PC-3 (cell line): ENCODE results near the gene H2AZ2. TPM values are rescaled to one million over a fixed set of nuclear protein-coding genes. Genes with fewer than 3 reads are reported as not detected.

ENCODE experiments used
- ATAC-seq: fragments of 200-7000 bp; cut with Tn5 transposase; 2 replicates; pipeline ENCODE4 v1.9.1; 2020; ENCODE audit warnings: mild to moderate bottlenecking, moderate library complexity
- BruUV-seq: library from RNA; stranded (reverse); fragments of 400-500 nt; replicated peaks from 2 replicates; lab custom pipeline; 2021; lab: Mats Ljungman, UMichigan
- CTCF ChIA-PET: fragments of 300-600 bp; sonication (Branson Sonifier 250); formaldehyde crosslinking; loops from one replicate; lab custom pipeline; 2022; ENCODE audit warnings: antibody characterized with exemption; lab: Charles Lee
- POLR2A ChIA-PET: fragments of 300-600 bp; sonication (Branson Sonifier 250); formaldehyde crosslinking; loops from one replicate; lab custom pipeline; 2022; ENCODE audit warnings: antibody characterized with exemption; ENCODE audit not compliant: unreplicated experiment; lab: Charles Lee
- DNase-seq: peaks from one replicate; pipeline ENCODE4 v3.0.0-alpha.2; 2015
- H2AFZ ChIP-seq: fragments of 300-600 bp; sonication (generic); 2 replicates; pipeline ENCODE4 v1.6.0; 2016; ENCODE audit warnings: antibody characterized with exemption, low read length
- H3F3A ChIP-seq: fragments of 300-600 bp; sonication (generic); one replicate; pipeline ENCODE4 v1.6.0; 2017; ENCODE audit warnings: antibody characterized with exemption, low read length, control low read depth, mild to moderate bottlenecking; ENCODE audit not compliant: unreplicated experiment
- H3K27ac ChIP-seq: fragments of 300-600 bp; sonication (generic); 2 replicates; pipeline ENCODE4 v1.5.1; 2016; ENCODE audit warnings: mild to moderate bottlenecking, low read length
- H3K27me3 ChIP-seq: fragments of 300-600 bp; sonication (generic); 2 replicates; pipeline ENCODE4 v1.6.1; 2016; ENCODE audit warnings: low read length, mixed read lengths
- H3K36me3 ChIP-seq: fragments of 300-600 bp; sonication (generic); 2 replicates; pipeline ENCODE4 v1.6.1; 2016; ENCODE audit warnings: low read depth, mixed run types, low read length, mixed read lengths
- H3K4me1 ChIP-seq: fragments of 300-600 bp; sonication (generic); 2 replicates; pipeline ENCODE4 v1.5.1; 2016; ENCODE audit warnings: low read length; ENCODE audit not compliant: insufficient read depth
- H3K4me2 ChIP-seq: fragments of 300-600 bp; sonication (generic); 2 replicates; pipeline ENCODE4 v1.6.0; 2016; ENCODE audit warnings: low read length
- H3K4me3 ChIP-seq: fragments of 300-600 bp; sonication (generic); 2 replicates; pipeline ENCODE4 v1.5.1; 2016; ENCODE audit warnings: mild to moderate bottlenecking, low read length, mixed read lengths
- H3K79me2 ChIP-seq: fragments of 300-600 bp; sonication (generic); 2 replicates; pipeline ENCODE4 v1.6.1; 2017; ENCODE audit warnings: low read length, mixed read lengths
- H3K9ac ChIP-seq: fragments of 300-600 bp; sonication (generic); 2 replicates; pipeline ENCODE4 v1.6.0; 2016; ENCODE audit warnings: mild to moderate bottlenecking, low read length
- H3K9me2 ChIP-seq: fragments of 300-600 bp; sonication (generic); replicated peaks from 2 replicates; pipeline ENCODE4 v1.6.1; 2016; ENCODE audit warnings: mixed run types, low read length, mixed read lengths
- H3K9me3 ChIP-seq: fragments of 300-600 bp; sonication (generic); 2 replicates; pipeline ENCODE4 v1.6.1; 2016; ENCODE audit warnings: low read length, mixed read lengths
- H4K20me1 ChIP-seq: fragments of 300-600 bp; sonication (generic); 2 replicates; pipeline ENCODE4 v1.6.1; 2016; ENCODE audit warnings: low read length, mixed read lengths
- CTCF ChIP-seq: fragments of 300-600 bp; sonication (generic); conservative IDR thresholded peaks from 2 replicates; pipeline ENCODE4 v1.5.1; 2017; ENCODE audit warnings: antibody characterized with exemption, low read depth, mild to moderate bottlenecking, low read length
- EZH2 ChIP-seq: fragments of 300-600 bp; sonication (generic); IDR thresholded peaks from one replicate; pipeline ENCODE4 v1.6.1; 2017; ENCODE audit warnings: antibody characterized with exemption, mild to moderate bottlenecking, low read length; ENCODE audit not compliant: unreplicated experiment
- EZH2phosphoT487 ChIP-seq: fragments of 300-600 bp; sonication (generic); IDR thresholded peaks from 2 replicates; pipeline ENCODE4 v1.6.1; 2018; ENCODE audit warnings: mild to moderate bottlenecking, antibody characterized with exemption, low read length, borderline replicate concordance
- intact Hi-C: fragments of 100-400 bp; cut with micrococcal nuclease; formaldehyde crosslinking; loops from 2 replicates; pipeline ENCODE4 v1.9.0; 2023
- total RNA-seq: library from RNA; depleted of rRNA; stranded (reverse); fragments of >200 nt; gene quantifications from 2 replicates; pipeline ENCODE4 v1.2.3, GENCODE V29; 2014

The H2AZ2 gene
- total RNA-seq, 1 experiment from 2014 or later = 376 TPM

DNA sequence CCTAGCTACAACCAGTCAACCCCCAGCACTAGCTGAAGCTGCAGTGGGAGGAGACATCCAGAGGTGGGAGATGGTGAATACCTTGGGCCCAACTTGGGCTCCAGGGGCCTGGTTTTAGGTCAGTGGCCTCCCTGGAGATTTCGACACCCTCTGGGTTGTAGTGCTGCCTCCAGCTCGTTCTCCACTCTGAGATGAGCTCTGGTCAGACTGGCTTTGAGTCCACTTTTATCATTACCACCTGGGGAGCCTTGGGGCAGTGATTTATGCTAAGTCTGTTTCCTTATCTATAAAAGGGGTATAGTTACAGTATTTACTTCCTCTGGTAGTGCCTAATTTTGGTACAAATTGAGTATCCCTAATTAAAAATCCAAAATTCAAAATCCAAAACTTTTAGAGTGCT is 28.6 kb downstream of the H2AZ2 start:
- Histone ChIP-seq H3K4me1 (no peaks in the 10 kb centered on the region), H3K4me3 (no peak overlapping the region), H3K36me3 (no peaks in the 10 kb centered on the region), H2AFZ (no peak overlapping the region), H3K27me3 (no peaks in the 10 kb centered on the region), H4K20me1 (no peaks in the 10 kb centered on the region), H3K9ac (no peak overlapping the region), H3K79me2 (no peaks in the 10 kb centered on the region), H3K9me3 (no peaks in the 10 kb centered on the region), H3K9me2 (no peaks in the 10 kb centered on the region), H3K4me2 (no peak overlapping the region), H3F3A (no peaks in the 10 kb centered on the region), H3K27ac (no peak overlapping the region)
- ATAC-seq (no peak), DNase-seq (no peak)
- intact Hi-C loops = no loop called here
- TF ChIP-seq EZH2 = no peak
- no peak for TF ChIP-seq CTCF
- TF ChIP-seq EZH2phosphoT487 = no peak
- POLR2A ChIA-PET = interaction anchor here (0.5 kb wide), 1 partner anchor 50 kb away, joined by 4 read pairs; no protein-coding TSS in a partner anchor
- BruUV-seq = no TSS peak
- CTCF ChIA-PET = interaction anchor here (0.5 kb wide), 1 partner anchor 180 kb away, joined by 6 read pairs; no protein-coding TSS in a partner anchor

DNA sequence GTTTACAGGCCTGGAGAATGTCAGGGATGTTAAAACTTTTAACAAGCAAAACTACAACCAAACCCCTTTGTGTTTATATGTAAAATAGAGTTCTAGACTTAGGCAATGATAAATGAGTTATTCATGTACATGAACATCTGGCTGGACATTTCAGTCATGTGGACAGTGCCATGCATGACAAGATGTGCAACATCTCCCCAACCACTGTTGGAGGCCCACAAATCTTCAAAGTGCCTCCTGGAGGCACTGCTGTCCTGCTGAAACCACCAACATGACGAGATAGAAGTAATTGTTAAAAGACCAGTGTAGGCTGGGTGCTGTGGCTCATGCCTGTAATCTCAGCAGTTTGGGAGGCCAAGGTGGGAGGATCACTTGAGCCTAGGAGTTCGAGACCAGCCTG is 33.0 kb downstream of the H2AZ2 start:
- ChIA-PET CTCF (no interaction called here), POLR2A (no interaction called here)
- ATAC-seq (peak; percentile 11; the same call in 1 of the 2 replicates), DNase-seq (no peak)
- H3K4me3 ChIP-seq = no peak overlapping the region
- TF ChIP-seq EZH2 (no peak), EZH2phosphoT487 (no peak), CTCF (no peak)
- peaks cover 7% of the 10 kb centered on the region; the same call in 1 of the 2 replicates for H3K4me1 ChIP-seq
- H3K9me2 ChIP-seq = no peaks in the 10 kb centered on the region
- H3K9me3 ChIP-seq = no peaks in the 10 kb centered on the region
- no peaks in the 10 kb centered on the region for H3K27me3 ChIP-seq
- H3K79me2 ChIP-seq = no peaks in the 10 kb centered on the region
- no TSS peak for BruUV-seq
- H3K36me3 ChIP-seq = no peaks in the 10 kb centered on the region
- H3K9ac ChIP-seq = no peak overlapping the region
- no peaks in the 10 kb centered on the region for H4K20me1 ChIP-seq
- no peak overlapping the region for H3K4me2 ChIP-seq
- H3K27ac ChIP-seq = no peak overlapping the region
- no peak overlapping the region for H2AFZ ChIP-seq
- intact Hi-C loops = no loop called here
- H3F3A ChIP-seq = no peaks in the 10 kb centered on the region

DNA sequence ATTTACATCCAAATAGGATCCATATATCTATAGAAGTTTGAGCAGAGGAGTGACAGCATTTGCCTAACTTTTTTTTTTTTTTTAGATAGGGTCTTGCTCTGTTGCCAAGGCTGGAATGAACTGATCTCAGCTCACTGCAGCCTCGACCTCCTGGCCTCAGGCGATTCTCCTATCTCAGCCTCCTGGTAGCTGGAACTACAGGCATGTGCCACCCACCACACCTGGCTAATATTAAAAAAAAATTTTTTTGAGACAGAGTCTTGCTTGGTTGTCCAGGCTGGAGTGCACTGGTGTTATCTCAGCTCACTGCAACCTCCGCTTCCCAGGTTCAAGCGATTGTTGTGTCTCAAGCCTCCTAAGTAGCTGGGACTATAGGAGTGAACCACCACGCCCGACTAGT is 36.3 kb downstream of the H2AZ2 start:
- no peaks in the 10 kb centered on the region for H3F3A ChIP-seq
- H4K20me1 ChIP-seq = no peaks in the 10 kb centered on the region
- H3K4me2 ChIP-seq = no peak overlapping the region
- peaks cover 7% of the 10 kb centered on the region; the same call in 1 of the 2 replicates for H3K4me1 ChIP-seq
- no peak overlapping the region for H3K4me3 ChIP-seq
- no peak for ATAC-seq
- no peaks in the 10 kb centered on the region for H3K9me2 ChIP-seq
- no peak overlapping the region for H3K9ac ChIP-seq
- DNase-seq = no peak
- no peak overlapping the region for H2AFZ ChIP-seq
- ChIA-PET POLR2A (no interaction called here), CTCF (no interaction called here)
- H3K79me2 ChIP-seq = no peaks in the 10 kb centered on the region
- no peaks in the 10 kb centered on the region for H3K27me3 ChIP-seq
- no TSS peak for BruUV-seq
- H3K9me3 ChIP-seq = no peaks in the 10 kb centered on the region
- no peak overlapping the region for H3K27ac ChIP-seq
- intact Hi-C loops = no loop called here
- H3K36me3 ChIP-seq = no peaks in the 10 kb centered on the region
- TF ChIP-seq EZH2 = no peak
- no peak for TF ChIP-seq CTCF
- TF ChIP-seq EZH2phosphoT487 = no peak
